ENCODE data around the gene RTKN.

- TF ChIP-seq POLR2A (IDR thresholded peaks at IDR 0.05; ENCODE audit: low read length) (no peak), GATA1 (IDR thresholded peaks at IDR 0.05; ENCODE audit: low read depth, low read length) (no peak)
Measured at GRCh38 chr2:74486141-74486540, 44.4 kb upstream of the RTKN start.
